ENCODE measurements around the gene ADCK1.

GRCh38 chr14:77843195-77843594 is 43.3 kb downstream of the ADCK1 start:
- TF ChIP-seq CTCF (conservative IDR thresholded peaks at IDR 0.05) (no peak), ZFX (IDR thresholded peaks at IDR 0.05) (no peak)

All from C4-2B (cell line).